NCI-H1436 (cell line): Measurements from ENCODE around the gene DCLRE1A.
"Not testable (repeated sequence)": the region's sequence is repeated elsewhere in the genome, so short reads cannot be mapped to it uniquely, and the experiment has no call there.

Experiments used
- DNase-seq: peaks from one replicate; lab custom pipeline; 2025; lab: John Stamatoyannopoulos, UW

DCLRE1A gene

DNA sequence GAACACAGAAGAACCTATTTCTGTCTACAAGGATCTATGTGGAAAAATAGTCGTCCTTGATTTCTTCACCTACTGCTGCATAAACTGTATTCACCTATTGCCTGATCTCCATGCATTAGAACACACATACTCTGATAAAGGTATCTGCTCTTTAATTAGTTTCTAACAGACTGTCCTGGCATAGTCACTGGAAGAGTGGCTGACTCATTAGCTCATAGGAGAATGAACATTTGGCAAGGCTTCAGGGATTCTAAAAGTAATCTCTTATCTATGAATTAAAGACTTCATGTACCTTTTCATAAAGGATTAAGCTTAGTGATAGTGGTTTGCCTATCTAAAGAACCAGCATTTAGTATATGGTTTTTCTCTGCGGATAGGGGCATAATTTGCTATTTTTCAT lies 4.7 kb upstream of the DCLRE1A start:
- no peak for DNase-seq

- DNase-seq: no peak
Observed at GRCh38 chr10:113857210-113857609, 3.3 kb upstream of the DCLRE1A start.

DNA sequence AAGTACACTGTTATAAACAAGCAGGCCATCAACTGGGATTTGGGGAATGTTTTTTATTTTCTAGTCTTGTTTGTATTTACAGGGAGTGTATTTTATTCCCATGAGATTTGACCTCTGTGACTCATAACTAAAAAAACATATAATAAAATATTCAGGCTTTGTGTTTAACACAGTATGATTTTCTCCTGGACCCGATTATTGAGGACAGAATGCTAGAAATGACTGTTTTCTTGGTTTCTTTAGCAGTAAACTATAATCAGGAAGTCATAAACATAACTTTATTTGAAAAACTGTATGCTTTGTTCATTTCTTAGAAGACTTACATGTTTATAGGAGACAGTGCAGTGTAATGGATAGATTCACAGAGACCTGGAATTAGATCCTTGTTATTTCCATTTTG lies 2.7 kb upstream of the DCLRE1A start:
- no peak for DNase-seq

GRCh38 chr10:113854761-113855588 lies 1.1 kb upstream of the DCLRE1A start:
- peak; percentile 48 for DNase-seq

- DNase-seq: no peak
Observed at GRCh38 chr10:113853578-113854012, 287 bp downstream of the DCLRE1A start.

GRCh38 chr10:113849946-113850345 lies 3.9 kb downstream of the DCLRE1A start:
- DNase-seq: no peak

DNA sequence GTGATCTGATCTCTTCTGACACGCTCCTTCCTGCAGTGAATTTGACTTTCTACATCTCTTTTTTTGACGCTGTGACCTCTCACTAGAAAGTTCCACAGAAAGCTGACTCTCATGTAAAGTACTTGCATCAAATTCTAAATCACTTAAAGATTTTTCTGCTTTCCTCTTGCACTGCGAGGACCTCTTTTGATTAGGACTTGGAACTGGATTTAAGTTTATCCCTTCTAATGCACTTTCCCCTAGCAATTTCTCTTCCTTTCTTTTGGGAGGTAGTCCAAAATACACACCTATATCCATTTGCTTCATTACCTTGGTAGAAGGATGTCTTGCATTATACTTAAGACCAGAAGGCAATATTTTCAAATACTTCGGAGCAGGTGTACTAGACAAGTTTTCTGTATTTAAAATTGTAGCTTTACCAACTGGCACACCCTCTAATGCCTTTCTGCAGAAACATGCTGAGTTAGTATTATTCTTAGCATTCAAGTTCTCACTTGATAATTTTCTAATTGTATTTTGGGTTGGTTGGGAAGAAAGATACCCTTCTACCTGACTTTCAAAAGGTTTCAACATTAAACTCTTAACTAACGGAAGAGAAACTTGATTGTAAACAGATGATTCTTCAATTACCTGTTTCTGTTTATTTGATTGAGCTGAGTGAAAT lies 4.6 kb downstream of the DCLRE1A start:
- no peak for DNase-seq

- DNase-seq: no peak
Observed at GRCh38 chr10:113846036-113846435, 7.8 kb downstream of the DCLRE1A start.

GRCh38 chr10:113843972-113844485 lies 9.9 kb downstream of the DCLRE1A start:
- no peak for DNase-seq

- no peak for DNase-seq
Observed at GRCh38 chr10:113842171-113842570, 11.7 kb downstream of the DCLRE1A start.

GRCh38 chr10:113828567-113828966 lies 25.3 kb downstream of the DCLRE1A start:
- not testable (repeated sequence) for DNase-seq

- no peak for DNase-seq
Observed at GRCh38 chr10:113825791-113826190, 28.1 kb downstream of the DCLRE1A start.

- DNase-seq: no peak
Observed at GRCh38 chr10:113823389-113823788, 30.5 kb downstream of the DCLRE1A start.

- DNase-seq: no peak
Observed at GRCh38 chr10:113822174-113822573, 31.7 kb downstream of the DCLRE1A start.

GRCh38 chr10:113821306-113821705 lies 32.6 kb downstream of the DCLRE1A start:
- not testable (repeated sequence) for DNase-seq

- DNase-seq: no peak
Observed at GRCh38 chr10:113820507-113820906, 33.4 kb downstream of the DCLRE1A start.

DNA sequence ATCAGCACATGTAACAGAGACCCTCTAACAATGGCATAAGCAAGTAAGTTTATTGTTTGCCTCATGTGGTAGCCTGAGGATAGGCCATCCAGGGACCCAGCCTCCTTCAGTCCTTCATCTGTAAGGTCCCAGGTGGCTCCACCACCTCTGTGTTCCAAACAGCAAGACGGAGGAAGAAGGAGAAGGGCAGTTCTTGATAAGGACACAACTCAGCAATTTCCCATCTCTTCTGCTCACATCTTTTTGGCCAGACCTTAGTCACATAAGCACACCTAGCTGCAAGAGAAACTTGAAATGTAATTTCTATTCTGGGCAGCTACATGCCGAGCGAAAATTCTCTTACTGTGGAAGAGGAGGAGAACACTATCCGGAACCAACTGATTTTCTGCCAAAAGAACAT lies 33.9 kb downstream of the DCLRE1A start:
- no peak for DNase-seq

DNA sequence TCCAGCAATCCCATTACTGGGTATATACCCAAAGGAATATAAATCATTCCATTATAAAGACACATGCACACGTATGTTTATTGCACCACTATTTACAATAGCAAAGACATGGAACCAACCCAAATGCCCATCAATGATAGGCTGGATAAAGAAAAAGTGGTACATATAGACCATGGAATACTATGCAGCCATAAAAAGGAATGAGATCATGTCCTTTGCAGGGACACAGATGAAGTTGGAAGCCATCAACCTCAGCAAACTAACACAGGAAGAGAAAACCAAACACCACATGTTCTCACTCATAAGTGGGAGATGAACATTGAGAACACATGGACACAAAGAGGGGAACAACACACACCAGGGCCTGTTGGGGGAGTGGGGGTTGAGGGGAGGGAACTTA lies 39.2 kb downstream of the DCLRE1A start:
- DNase-seq: not testable (repeated sequence)

DNA sequence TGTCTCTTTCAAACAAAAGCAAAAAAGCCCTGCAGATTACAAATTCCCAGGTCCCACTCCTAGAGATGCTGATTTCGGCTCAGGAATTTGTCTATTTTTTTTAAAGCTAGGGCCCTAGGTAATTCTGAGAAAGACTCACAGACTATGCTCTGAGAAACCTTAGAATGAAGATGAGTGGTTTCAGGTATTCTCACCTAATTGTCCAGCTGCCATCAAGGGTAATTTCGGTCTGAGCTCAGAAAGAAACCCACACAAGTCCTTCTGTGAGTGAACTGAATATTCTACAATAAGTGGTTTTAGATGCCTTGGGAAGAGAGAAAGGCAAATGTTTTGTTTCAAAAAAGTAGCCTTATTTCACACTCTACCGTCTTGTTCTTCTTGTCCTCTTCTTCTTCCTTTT lies 45.7 kb downstream of the DCLRE1A start:
- no peak for DNase-seq

DNA sequence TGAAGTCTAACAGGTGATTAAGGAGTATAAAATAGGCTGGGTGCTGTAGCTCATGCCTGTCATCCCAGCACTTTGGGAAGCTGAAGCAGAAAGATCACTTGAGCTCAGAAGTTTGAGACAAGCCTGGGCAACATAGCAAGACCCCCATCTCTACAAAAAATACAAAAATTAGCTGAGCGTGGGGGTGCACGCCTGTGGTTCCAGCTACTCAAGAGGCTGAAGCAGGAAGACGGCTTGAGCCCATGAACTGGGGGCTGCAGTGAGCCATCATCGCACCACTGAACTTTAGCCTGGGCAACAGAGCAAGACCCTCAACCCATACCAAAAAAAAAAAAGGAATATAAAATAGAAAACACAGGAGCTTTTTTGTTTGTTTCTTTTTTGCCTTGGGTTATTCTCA lies 47.4 kb downstream of the DCLRE1A start:
- no peak for DNase-seq

- no peak for DNase-seq
Observed at GRCh38 chr10:113802997-113803396, 50.9 kb downstream of the DCLRE1A start.

DNA sequence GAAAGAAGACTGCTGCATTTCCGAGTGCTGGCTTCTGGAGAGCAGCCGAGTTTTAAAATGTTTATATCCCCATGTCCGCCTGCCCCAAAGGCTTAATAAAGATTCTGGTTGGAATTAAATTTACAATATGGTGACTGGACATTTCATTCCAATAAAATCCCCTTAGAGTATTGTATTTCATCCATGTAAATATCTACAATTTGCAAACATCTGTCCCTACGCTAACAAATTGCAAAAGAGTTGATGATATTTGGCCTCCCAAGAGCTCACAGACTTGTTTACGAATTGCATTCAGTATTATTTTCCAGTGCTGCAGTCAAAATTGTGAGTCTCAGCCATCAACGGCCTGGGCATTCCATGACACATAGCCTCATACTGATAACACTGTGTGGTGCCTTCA lies 52.3 kb downstream of the DCLRE1A start:
- DNase-seq: no peak

DNA sequence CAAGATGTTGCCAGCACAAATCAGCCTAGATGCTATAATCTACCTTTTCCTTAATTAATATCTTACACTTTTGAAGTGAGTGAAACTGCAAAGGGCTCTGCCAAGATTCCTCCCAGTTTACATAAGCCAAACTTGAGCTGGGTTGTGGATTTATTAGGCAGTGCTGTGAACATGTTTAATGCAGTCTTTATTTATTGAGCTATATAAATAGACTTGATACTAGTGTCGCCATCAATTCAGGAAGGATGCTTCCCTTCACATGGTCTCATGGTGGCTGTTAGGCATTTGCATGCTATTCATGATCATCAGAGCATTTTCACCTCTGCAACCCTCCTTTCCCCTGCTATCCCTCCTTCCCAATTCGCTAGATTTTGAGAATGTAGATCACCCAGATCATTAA lies 62.2 kb downstream of the DCLRE1A start:
- DNase-seq: no peak
